Measurements from ENCODE around the gene TPMT. TPM values are rescaled to one million over a fixed set of nuclear protein-coding genes. Genes with fewer than 3 reads are reported as not detected.

TPMT gene
- total and polyA plus RNA-seq, 2 of the 13 experiments (the other 11 are each of a cell fraction or from before 2014, with no cell fraction given), result 11.1 to 22.8 TPM

DNA sequence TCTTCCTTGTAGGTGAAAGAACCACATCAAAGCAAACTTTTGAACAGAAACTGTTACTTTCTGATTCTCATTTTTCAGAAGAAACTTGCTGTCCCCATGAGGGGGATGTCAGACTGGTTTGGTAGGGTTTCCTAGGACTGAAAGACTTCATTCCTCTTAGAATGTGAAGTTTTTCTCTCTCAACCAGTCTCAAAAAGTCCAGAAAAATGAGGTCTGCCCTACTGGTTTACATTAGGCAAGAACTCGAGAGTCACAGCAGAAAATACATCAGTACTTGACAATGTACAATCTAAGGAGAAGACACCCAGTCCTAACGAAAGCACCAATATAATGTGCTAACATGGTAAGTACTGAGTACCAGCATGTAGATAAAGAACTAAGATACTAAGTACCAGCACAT, 19.7 kb downstream of the TPMT start:
- no peak overlapping the region for H3K9ac ChIP-seq (ENCODE audit: insufficient read depth, low read depth, low read length)
- intact Hi-C loops (cut with micrococcal nuclease; ENCODE audit: unreplicated experiment), result no loop called here
- H3K79me2 ChIP-seq (ENCODE audit: insufficient read depth, low read length), result no peaks in the 10 kb centered on the region
- ChIA-PET CTCF (ENCODE audit: low intra/inter-chr PET ratio, low total read pairs) (no interaction called here), POLR2A (no interaction called here)
- in situ Hi-C loops (cut with HindIII; ENCODE audit: extremely low pct_ligation_motif_present, low pct_unique_long_range_greater_than_20kb), result no loop called here
- peaks cover 4 to 27% of the 10 kb centered on the region in 2 experiments; a peak in 3 of 5 replicates for H3K36me3 ChIP-seq (replicated peaks in 1 of 2; ENCODE audit: control insufficient read depth in 1 of 2, insufficient read depth in 2 of 2, low read length in 2 of 2)
- no peak for FAIRE-seq
- no peak overlapping the region for H3K4me2 ChIP-seq (ENCODE audit: low read depth, low read length)
- BruUV-seq (replicated peaks), result no TSS peak
- no peaks in the 10 kb centered on the region for H3K9me3 ChIP-seq (ENCODE audit: low read length)
- H3K27me3 ChIP-seq (ENCODE audit: control insufficient read depth in 1 of 2, insufficient read depth in 2 of 2, low read length in 2 of 2), result no peaks in the 10 kb centered on the region
- no peak for TF ChIP-seq EZH2 (conservative IDR thresholded peaks at IDR 0.05; ENCODE audit: low read depth, low read length)
- TF ChIP-seq, protein P1, sequence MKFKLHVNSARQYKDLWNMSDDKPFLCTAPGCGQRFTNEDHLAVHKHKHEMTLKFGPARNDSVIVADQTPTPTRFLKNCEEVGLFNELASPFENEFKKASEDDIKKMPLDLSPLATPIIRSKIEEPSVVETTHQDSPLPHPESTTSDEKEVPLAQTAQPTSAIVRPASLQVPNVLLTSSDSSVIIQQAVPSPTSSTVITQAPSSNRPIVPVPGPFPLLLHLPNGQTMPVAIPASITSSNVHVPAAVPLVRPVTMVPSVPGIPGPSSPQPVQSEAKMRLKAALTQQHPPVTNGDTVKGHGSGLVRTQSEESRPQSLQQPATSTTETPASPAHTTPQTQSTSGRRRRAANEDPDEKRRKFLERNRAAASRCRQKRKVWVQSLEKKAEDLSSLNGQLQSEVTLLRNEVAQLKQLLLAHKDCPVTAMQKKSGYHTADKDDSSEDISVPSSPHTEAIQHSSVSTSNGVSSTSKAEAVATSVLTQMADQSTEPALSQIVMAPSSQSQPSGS (CRISPR knock-in tag; IDR thresholded peaks at IDR 0.05), result no peak
- TF ChIP-seq MED8 (CRISPR knock-in tag; IDR thresholded peaks at IDR 0.05; ENCODE audit: insufficient replicate concordance), result no peak
- TF ChIP-seq ZNF589 (CRISPR knock-in tag; conservative IDR thresholded peaks at IDR 0.05), result no peak
- TF ChIP-seq, protein P2, sequence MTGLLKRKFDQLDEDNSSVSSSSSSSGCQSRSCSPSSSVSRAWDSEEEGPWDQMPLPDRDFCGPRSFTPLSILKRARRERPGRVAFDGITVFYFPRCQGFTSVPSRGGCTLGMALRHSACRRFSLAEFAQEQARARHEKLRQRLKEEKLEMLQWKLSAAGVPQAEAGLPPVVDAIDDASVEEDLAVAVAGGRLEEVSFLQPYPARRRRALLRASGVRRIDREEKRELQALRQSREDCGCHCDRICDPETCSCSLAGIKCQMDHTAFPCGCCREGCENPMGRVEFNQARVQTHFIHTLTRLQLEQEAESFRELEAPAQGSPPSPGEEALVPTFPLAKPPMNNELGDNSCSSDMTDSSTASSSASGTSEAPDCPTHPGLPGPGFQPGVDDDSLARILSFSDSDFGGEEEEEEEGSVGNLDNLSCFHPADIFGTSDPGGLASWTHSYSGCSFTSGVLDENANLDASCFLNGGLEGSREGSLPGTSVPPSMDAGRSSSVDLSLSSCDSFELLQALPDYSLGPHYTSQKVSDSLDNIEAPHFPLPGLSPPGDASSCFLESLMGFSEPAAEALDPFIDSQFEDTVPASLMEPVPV (CRISPR knock-in tag; IDR thresholded peaks at IDR 0.05), result no peak
- no peak for TF ChIP-seq ONECUT2 (CRISPR knock-in tag; IDR thresholded peaks at IDR 0.05)
- TF ChIP-seq ZNF101 (CRISPR knock-in tag; IDR thresholded peaks at IDR 0.05; ENCODE audit: borderline replicate concordance, low read depth), result no peak
- TF ChIP-seq, protein P3, sequence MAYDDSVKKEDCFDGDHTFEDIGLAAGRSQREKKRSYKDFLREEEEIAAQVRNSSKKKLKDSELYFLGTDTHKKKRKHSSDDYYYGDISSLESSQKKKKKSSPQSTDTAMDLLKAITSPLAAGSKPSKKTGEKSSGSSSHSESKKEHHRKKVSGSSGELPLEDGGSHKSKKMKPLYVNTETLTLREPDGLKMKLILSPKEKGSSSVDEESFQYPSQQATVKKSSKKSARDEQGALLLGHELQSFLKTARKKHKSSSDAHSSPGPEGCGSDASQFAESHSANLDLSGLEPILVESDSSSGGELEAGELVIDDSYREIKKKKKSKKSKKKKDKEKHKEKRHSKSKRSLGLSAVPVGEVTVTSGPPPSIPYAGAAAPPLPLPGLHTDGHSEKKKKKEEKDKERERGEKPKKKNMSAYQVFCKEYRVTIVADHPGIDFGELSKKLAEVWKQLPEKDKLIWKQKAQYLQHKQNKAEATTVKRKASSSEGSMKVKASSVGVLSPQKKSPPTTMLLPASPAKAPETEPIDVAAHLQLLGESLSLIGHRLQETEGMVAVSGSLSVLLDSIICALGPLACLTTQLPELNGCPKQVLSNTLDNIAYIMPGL (CRISPR knock-in tag; IDR thresholded peaks at IDR 0.05; ENCODE audit: borderline replicate concordance in 1 of 2, low read depth in 1 of 2), result no peak
- no peak for TF ChIP-seq SAP130 (CRISPR knock-in tag; IDR thresholded peaks at IDR 0.05; ENCODE audit: low read depth)
- no peak for TF ChIP-seq ISL2 (CRISPR knock-in tag; IDR thresholded peaks at IDR 0.05)
- TF ChIP-seq ZNF629 (CRISPR knock-in tag; conservative IDR thresholded peaks at IDR 0.05), result no peak
- TF ChIP-seq ZNF530 (CRISPR knock-in tag; IDR thresholded peaks at IDR 0.05; ENCODE audit: low read depth), result no peak
- TF ChIP-seq ATRX (CRISPR knock-in tag; IDR thresholded peaks at IDR 0.05; ENCODE audit: borderline replicate concordance), result no peak
- no peak for TF ChIP-seq MIXL1 (CRISPR knock-in tag; IDR thresholded peaks at IDR 0.05)
- TF ChIP-seq YEATS2 (CRISPR knock-in tag; IDR thresholded peaks at IDR 0.05; ENCODE audit: borderline replicate concordance), result no peak
- no peak for TF ChIP-seq RNF2 (conservative IDR thresholded peaks at IDR 0.05; ENCODE audit: low read depth)
- TF ChIP-seq HOXA3 (CRISPR knock-in tag; IDR thresholded peaks at IDR 0.05), result no peak
- TF ChIP-seq SMAD1 (CRISPR knock-in tag; IDR thresholded peaks at IDR 0.05; ENCODE audit: borderline replicate concordance, low read depth), result no peak
- TF ChIP-seq FOXO1 (CRISPR knock-in tag; IDR thresholded peaks at IDR 0.05), result no peak
- WGBS (ENCODE audit: low lambda C conversion rate), result 88% methylated on average over 2 of the region's 2 CpGs
- H3K27ac ChIP-seq (ENCODE audit: extremely low read length, insufficient read depth, low read length), result no peak overlapping the region
- no peak for ATAC-seq
- H4K20me1 ChIP-seq (ENCODE audit: insufficient read depth, low read length), result no peaks in the 10 kb centered on the region
- no peak overlapping the region for H2AFZ ChIP-seq (ENCODE audit: low read length)
- DNase-seq (ENCODE audit: low spot score), result no peak
- H3K4me1 ChIP-seq (ENCODE audit: insufficient read depth, low read length), result no peaks in the 10 kb centered on the region
- H3K4me3 ChIP-seq (replicated peaks in 1 of 3; ENCODE audit: insufficient read depth in 1 of 3, low read depth in 2 of 3, low read length in 3 of 3), result no peak overlapping the region

All from HepG2 (cell line).